GM19328 (cell line): ENCODE measurements around the gene SEC14L1.
"Not testable (repeated sequence)": the region's sequence is repeated elsewhere in the genome, so short reads cannot be mapped to it uniquely, and the experiment has no call there.

Experiments
- ATAC-seq: cut with Tn5 transposase; IDR thresholded peaks from one replicate; pipeline ENCODE4 v1.9.1; 2021; ENCODE audit warnings: mild to moderate bottlenecking, moderate library complexity; ENCODE audit not compliant: unreplicated experiment

The SEC14L1 gene

DNA sequence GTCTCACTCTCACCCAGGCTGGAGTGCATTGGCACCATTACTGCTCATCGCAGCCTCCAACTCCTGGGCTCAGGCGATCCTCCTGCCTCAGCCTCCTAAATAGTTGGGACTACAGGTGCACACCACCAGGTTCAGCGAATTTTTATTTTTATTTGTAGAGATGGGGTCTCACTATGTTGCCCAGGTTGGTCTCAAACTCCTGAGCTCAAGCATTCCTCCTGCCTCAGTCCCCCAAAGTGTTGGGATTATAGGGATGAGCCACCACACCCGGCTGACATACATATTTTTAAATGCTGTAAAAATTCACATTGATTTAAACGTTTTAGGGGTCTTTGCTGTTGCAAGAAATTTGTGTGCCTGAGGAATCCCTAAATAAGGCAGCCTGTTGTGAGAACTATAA lies 24.8 kb upstream of the SEC14L1 start:
- ATAC-seq, result no peak

DNA sequence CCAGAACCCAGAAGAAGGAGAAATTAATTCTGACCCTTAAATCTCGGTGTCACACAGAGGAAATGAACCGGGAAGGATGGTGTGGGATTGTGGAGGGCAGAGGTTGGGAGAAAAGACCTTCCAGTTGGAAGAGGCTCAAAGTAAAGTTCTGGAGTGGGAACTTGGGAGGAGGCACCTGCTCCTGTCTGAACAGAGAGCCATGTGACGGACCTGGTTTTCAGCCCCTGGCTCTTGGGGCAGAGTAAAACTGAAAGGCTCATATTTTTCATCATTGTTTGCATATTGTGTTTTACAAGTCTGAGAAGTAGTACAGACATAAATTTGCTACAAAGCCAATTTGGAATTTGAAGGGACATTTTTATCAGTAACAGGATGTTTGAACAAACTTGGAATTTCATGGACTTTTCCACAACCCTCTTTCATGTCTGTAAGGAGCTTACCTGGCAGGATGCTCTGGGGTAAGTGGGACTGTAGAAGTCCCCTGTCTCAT lies 24.4 kb upstream of the SEC14L1 start:
- ATAC-seq, result no peak

DNA sequence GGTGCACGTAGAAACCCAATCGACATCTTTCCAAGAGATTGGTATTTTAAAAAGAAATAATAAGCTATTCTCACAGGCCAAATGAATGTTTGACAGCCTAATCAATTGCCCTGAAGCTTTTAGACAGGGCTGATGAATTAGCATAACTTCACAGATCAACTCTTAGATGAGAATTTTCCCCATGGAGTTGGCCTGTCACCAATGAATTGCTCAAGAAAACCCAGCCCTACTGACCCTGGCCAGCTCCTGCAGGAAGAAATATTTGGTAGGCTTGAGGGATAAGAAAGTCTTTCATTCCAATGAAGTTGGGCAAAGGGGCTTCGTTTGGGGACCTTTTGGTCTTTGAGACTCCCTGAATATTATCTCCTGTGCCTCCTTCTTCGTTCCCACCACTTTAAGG lies 23.4 kb upstream of the SEC14L1 start:
- no peak for ATAC-seq

DNA sequence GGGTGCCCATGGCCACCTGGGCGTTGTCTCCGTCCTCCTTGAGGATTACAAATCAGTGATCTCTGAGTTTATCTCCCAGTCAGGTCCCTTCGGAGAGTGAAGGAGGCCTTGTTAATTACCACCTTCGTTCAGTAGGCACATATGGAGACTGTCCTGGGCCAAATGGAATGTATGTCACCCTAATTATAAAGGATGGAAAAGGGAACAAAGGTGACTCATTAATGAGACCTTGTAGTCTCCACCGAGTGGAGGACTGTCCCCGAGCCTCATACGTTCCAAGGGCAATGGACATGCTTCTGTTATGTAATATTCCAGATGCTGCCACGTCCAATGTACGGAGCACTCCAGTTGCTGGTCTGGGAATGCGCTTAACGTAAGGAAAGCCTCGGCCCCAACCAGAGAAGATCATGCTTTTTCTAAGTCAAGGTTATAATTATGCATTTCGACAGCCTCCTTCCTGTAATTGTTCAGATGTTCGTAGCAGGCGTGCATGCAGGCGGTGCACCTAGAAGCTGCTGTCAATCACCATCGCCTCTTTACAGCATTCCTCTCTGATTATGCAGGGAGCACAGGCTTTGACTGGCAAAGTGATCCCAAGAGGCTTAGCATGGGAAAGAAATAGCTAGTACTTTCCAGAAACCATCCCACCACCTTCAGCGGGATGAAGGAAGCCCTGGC lies 22.4 kb upstream of the SEC14L1 start:
- no peak for ATAC-seq

DNA sequence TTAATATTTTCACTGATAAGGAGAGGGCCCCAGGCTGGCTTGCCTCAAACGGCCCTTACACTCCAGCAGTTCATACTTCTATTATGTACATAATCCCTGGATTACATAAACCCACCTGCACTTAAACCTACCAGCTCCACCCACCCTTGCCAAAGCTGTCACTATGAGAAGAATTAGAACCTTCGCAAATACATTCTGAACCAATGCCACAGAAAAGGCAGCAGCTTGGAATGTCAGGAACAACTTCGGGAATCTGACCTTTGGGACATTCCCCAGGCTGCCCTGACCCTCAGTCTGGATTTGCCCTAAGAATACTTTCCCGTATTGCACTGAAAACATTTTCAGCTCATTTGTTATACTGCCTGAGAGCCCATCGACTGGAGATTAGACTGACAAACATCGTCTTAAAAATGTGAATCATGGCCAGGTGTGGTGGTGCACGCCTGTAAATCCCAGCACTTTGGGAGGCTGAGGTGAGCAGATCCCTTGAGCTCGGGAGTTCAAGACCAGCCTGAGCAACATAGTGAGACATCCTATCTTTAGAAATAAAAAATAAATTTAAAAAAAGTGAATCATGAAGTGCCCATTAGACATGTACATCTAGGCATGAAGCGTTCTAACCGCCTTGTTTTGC lies 21.0 kb upstream of the SEC14L1 start:
- no peak for ATAC-seq

DNA sequence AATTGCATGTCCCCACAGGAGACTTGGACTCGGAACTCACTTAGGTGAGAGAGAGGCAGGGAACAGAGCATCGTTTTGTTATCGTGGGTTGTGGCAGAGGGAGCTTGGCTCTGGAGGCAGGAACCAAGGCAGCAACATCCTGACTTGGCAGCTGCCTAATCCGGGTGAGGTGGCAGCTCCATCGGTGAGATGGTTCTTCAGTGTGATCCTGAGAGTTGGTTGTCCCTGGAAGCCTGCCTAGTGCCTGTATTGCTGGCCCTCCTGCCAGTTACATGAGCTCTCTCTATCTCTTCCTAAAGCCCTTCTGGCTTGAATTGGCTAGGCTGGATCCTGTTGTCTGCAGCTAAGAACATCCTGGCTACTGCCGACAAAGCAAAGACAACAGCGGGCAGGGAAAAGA lies 19.9 kb upstream of the SEC14L1 start:
- no peak for ATAC-seq

DNA sequence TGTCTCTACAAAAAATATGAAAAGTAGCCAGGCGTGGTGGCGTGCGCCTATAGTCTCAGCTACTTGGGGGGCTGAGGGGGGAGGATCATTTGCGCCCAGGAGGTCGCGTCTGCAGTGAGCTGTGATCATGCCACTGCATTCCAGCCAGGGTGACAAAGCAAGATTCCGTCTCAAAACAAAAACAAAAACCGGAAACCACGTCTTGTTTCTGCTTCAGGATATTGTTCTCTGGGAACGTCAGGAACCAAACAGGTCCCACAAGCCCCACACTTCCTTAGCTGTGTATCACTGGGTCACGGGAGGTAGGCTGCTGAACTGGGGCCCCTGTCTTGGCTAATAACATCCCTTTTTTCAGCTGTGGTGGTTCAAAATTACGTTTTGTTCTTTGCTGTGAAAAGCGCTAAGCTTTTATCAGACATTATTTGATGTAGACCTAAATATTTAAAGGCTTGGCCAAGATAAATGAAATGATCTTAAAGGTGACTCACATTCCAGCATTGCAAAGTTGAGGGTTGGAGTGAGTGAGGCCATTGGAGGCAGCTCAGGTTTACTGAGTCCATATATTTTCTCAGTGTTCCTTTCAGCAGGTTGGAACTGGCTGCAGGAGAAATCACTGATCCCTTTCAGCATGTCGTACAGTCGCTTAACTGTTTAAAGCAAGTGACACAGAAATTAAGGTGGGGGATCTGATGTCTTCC lies 16.4 kb upstream of the SEC14L1 start:
- no peak for ATAC-seq

DNA sequence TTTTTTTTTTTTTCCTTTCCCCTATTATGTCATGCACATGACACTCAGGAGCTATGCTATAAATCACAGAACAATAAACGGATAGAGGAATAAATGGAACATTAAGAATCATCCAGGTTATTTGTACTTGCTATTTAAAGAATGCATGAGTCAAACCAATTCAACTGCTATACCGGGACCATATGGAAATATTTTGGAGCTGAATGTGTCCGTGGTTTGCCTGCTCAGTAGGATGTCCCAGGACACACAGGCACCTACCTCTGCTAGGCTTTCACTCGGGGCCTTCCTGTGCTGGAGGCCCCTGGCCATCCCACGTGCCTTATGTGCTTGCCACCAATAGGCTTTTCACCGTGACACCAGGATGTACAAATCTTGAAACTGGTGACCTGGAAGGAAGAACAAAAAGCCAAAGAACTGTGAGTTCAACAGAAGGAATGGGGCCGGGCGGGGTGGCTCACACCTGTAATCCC lies 15.3 kb upstream of the SEC14L1 start:
- no peak for ATAC-seq

DNA sequence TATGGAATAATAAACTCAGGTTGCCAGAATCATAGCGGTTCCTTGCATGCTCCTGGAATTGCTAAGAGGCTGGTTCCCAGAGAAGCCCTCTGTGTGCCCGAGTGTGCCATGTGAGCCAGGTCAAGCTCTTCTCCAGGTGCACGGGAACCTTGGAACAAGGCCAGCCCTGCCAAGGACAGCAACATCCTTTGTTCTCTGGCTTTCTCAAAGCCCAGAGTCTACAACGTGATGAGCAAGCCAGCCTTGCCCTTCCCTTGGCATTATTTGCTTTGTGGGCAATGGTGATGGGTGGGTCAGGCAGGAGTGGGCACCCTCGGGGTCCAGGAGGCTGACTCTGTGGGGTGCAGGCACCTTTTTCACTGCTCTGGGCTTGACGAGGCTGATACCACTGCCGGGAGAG lies 14.2 kb upstream of the SEC14L1 start:
- no peak for ATAC-seq

DNA sequence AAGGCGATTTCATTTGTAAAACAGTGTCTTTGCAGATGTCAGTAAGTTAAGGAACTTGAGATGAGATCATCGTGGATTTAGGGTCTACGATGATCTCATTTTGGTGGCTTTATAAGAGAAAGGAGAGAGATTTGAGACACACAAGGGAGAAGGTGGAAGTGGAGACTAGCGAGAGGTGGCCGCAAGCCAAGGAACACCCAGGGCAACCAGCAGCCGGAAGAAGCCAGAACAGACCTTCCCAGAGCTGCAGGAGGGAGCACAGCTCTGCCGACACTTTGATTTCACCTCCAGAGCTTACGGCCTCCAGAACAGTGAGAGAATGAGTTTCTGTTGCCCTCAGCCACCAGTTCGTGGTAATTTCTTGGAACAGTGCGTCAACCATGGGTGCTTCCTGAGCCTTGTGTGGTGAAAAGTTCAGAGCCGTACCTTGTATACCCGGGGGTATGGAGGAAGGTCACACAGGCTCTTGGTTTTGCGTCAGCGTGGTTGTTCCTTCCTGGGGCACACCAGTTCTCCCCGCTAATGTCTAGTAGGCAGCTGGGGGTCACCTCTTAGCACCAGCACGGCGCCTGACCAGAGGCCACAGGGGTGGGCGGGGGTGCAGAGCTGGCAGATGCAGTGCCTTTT lies 12.9 kb upstream of the SEC14L1 start:
- no peak for ATAC-seq

DNA sequence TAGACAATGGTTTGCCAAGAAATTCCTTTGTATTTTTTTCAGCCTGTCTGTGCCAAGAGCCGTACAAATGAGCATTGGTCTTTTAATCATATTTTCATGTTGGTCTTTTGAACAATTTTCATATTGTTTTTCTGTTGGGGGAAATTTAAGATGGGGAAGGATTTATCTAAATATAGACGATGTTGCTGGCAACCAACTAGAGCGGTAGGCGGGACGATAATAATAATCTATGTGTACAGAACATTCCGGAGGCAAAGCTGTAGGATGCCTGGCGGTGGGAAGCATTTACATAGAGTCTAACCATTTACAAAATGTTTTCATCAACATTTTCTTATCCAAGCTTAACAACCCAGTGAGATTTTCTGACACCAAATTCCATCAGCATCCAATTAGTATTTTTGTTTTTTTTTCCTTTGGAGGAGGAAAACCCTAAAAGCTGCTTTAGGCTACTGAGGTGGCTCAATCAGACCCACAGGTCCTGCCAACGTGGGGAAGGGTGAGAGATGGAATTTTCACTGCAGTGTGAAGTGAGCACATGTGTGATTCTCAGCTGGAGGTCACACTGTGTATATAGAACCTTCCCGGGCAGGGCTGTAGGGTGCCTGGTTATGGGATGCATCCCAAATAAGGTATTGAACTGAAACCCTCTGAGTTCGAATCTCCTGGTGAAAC lies 11.7 kb upstream of the SEC14L1 start:
- no peak for ATAC-seq

DNA sequence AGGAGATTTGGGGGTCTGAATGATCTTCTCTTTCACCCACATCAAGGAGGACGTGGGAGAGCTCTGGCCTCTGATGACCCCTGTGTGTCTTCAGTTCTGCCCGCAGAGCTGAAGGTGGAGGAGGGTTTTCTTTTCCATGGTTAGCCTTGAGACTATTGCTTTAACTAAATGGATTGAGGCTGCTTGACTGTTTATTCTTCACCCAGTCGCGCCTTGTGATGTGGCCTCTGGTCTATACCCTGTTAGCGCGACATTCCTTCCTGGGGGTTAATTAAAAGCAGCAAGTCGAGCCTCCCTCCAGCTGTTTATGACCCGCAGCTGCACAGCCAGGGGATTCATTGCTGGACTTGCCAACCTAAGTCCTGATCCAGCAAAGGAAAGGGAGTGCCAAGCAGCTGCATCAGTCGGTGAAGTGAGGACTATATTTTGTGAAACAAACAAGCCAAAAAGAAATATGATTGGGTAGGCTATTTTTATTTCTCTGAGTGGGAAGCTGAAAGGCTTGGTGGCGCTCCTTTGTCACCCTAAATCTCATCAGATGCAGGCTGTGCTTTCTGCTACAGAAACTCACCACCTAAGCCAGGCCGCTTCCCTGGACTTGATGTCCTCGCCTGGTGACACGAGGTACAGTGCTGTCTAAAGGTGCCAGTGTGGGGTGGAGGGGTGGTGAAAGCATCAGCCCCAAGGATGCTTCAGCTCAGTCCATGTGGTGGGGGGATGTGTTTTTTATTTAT lies 11.0 kb upstream of the SEC14L1 start:
- ATAC-seq, result no peak

DNA sequence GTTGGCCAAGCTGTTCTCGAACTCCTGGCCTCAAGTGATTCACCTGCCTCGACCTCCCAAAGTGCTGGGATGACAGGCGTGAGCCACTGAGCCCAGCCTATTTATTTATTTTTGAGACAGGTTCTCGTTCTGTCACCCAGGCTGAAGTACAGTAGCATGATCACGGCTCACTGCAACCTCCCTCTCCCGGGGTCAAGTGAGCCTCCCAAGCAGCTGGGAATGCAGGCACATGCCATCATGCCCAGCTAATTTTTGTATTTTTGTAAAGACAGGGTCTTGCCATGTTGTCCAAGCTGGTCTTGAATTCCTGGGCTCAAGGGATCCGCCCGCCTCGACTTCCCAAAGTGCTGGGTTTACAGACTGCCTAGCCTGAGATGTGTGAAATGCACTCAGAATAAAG lies 10.2 kb upstream of the SEC14L1 start:
- ATAC-seq, result no peak

DNA sequence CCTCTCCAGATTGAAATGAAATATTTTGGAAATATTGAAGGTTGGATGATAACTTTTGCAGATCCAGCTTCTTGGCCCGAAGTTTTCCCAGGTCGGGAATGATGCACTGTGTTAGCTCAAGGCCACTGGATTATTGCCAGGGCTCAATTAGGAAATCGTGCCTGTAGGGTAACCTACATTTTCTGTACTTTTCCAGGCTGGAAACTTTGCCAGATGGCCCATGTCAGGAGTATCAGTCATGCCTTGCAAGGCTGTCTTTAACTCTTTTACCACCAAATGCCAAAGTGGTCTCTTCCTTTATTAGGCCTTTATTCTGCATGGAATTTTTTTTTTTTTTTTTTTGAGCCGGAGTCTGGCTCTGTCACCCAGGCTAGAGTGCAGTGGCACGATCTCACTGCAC lies 8.9 kb upstream of the SEC14L1 start:
- no peak for ATAC-seq

DNA sequence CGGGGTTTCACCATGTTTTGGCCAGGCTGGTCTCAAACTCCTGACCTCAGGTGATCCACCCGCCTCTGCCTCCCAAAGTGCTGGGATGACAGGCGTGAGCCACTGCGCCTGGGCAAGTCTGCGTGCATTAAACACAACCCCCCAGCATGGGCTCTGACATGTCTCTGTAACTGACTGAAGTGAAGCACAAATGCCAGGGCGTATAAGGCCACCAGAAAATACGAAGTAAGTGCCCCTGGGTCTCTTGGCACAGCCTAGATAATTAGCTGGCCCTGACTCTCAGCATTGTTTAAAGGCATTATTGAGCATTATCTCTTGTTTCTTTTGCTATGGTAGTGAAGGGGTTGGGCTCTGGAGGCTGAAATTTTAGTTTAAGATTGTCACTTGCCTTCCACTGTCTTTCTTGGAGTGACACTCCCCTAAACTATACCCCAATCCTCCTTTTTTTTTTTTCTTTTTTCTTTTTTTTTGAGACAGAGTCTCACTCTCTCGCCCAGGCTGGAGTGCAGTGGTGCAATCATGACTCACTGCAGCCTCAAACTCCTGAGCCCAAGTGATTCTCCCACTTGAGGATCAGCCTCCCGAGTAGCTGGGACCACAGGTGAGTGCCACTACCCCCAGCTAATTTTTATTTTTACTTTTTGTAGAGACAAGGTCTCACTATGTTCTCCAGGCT lies 8.2 kb upstream of the SEC14L1 start:
- no peak for ATAC-seq

DNA sequence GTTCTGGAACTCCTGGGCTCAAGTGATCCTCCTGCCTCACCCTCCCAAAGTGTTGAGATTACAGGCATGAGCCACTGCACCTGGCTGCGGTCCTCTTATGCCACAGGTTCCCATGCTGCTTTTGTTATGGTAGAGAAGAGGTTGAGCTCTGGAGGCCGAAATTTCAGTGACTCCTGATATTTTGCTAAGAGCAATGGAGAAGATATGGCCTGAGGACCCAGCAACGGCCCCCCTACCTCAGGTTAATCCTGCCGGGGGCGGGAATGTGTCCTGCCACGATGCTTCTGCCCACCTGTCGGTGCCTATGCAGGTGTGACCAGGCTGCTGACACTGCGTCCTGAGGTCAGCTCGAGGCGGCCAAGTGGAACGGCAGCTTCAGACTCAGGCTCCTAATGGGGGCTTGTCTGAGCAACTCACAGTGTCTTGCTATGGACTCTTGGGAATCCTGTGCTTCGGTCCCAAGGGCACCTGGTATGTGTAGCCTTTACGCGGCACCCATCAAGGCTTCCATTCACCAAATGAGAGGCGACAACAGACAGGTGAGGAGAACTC lies 7.6 kb upstream of the SEC14L1 start:
- no peak for ATAC-seq

DNA sequence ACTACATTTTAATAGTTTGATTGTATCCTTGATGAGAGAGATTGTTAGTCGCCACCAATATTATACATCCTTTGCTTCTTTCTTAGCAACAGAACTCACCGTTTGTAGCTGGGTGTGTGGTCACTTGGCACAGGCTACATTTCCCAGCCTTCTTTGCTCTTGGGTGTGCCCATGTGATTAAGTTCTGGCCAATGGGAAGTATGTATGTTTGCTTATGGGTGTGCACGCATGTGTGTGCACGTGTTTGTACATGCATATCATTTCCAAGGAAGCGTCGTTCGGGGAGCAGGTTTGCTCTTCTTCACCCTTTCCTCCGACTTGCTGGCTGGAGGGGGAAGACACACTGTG lies 4.4 kb upstream of the SEC14L1 start:
- ATAC-seq, result no peak

DNA sequence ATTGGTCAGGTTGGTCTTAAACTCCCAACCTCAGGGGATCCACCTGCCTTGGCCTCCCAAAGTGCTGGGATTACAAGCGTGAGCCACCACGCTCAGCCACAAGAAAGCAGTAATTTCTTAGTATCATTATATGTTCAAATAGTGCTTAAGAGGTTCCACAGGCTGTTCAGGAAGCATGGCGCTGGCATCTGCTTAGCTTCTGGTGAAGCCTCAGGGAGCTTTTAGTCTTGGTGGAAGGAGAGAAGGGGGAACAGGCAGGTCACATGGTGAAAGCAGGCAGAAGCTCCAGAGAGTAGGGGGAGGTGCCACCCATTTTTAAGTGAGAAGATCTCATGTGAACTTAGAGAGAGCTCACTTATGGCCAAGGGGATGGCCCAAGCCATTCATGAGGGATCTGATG lies 3.7 kb upstream of the SEC14L1 start:
- no peak for ATAC-seq

DNA sequence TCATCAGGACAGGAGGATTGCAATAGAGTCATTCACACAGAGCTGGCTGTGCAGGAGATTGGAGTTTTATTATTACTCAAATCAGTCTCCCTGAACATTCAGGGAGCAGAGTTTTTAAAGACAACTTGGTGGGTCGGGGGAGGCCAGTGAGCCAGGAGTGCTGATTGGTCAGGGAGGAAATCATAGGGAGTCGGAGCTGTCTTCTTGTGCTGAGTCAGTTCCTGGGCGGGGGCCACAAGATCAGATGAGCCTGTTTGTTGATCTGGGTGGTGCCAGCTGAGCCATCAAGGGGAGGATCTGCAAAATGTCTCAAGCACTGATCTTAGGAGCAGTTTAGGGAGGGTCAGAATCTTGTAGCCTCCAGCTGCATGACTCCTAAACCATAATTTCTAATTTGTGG lies 2.9 kb upstream of the SEC14L1 start:
- ATAC-seq, result not testable (repeated sequence)
